ENCODE results near the gene TFDP2.
"Not testable (repeated sequence)": the region's sequence is repeated elsewhere in the genome, so short reads cannot be mapped to it uniquely, and the experiment has no call there.

Gene TFDP2

DNA sequence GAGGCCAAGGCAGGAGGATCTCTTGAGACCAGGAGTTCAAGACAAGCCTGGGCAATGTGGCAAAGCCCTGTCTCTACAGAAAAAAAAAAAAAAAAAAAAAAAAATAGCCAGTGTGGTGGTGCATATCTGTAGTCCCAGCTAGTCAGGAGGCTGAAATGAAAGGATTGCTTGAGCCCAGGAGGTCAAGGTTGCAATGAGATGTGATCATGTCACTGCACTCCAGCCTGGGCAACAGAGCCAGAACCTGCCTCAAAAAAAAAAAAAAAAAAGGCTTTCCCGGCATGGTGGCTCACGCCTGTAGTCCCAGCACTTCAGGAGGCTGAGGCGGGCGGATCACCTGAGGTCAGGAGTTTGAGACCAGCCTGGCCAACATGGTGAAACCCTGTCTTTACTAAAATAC, 73.7 kb downstream of the TFDP2 start:
- not testable (repeated sequence) for DNase-seq (ENCODE audit: low read depth)

DNA sequence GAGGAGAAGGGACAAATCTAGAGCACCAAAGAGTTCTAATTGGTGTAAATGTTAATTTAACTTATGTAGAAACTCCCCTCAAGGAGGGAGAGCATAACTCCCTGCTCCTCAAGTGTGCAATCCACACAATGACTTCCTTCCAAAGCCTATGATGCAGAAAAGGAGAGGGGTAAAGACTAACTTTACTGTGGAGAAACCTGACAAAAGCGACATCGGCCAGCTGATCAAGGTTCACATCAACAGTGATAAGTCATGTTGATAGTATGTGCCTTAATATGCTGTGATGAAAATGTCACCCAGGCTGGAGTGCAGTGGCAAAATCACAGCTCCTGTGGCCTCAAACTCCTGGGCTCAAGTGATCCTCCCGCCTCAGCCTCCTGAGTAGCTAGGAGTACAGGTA, 76.5 kb downstream of the TFDP2 start:
- no peak for DNase-seq (ENCODE audit: low read depth)

GRCh38 chr3:142065932-142066331, 83.4 kb downstream of the TFDP2 start:
- no peak for DNase-seq (ENCODE audit: low read depth)

DNA sequence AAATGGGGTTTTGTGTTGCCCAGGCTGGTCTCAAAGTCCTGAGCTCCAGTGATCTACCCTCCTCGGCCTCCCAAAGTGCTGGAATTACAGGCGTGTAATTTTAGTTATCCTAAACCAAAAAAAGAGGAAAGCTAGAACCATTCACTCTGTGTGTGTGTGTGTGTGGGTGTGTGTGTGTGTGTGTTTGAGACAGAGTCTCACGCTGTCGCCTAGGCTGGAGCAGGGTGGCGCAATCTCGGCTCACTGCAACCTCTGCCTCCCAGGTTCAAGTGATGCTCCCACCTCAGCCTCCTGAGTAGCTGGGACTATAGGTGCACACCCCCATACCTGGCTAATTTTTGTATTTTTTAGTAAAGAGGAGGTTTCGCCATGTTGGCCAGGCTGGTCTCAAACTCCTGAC, 84.0 kb downstream of the TFDP2 start:
- DNase-seq (ENCODE audit: low read depth) = no peak

GRCh38 chr3:142064454-142064853, 84.9 kb downstream of the TFDP2 start:
- DNase-seq (ENCODE audit: low read depth) = no peak

GRCh38 chr3:142057331-142057725, 92.0 kb downstream of the TFDP2 start:
- DNase-seq (ENCODE audit: low read depth) = no peak

GRCh38 chr3:142056656-142057330, 92.6 kb downstream of the TFDP2 start:
- DNase-seq (ENCODE audit: low read depth) = no peak

- no peak for DNase-seq (ENCODE audit: low read depth)
These were observed 95.5 kb downstream of the TFDP2 start for GRCh38 chr3:142053835-142054234.

GRCh38 chr3:142053244-142053643, 96.1 kb downstream of the TFDP2 start:
- no peak for DNase-seq (ENCODE audit: low read depth)

GRCh38 chr3:142051351-142051750, 98.0 kb downstream of the TFDP2 start:
- DNase-seq (ENCODE audit: low read depth) = no peak

- DNase-seq (ENCODE audit: low read depth) = no peak
These were observed 102.3 kb downstream of the TFDP2 start for GRCh38 chr3:142047021-142047369.

- DNase-seq (ENCODE audit: low read depth) = no peak
These were observed 102.9 kb downstream of the TFDP2 start for GRCh38 chr3:142046320-142047020.

DNA sequence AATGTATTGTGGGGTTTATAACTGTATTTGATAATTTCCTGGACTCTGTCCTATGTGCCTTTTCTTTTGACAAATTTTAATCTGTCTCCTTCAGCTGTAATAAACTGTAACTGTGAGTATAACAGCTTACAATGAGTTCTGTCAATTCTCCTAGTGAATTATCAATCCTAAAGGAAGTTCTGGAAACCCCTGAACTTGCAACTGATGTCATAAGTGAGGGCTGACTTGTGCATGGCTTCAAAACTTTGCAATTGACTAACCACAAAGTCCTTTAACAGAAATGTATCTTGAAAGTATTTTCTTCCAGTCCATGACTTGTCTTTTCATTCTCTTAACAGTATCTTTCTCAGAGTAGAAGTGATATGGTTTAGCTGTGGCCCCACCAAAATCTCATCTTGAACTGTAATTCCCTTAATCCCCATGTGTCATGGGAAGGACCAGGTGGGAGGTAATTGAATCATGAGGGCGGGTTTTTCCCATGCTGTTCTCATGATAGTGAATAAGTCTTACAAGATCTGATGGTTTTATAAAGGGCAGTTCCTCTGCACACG, 108.3 kb downstream of the TFDP2 start:
- DNase-seq (ENCODE audit: low read depth) = no peak

- DNase-seq (ENCODE audit: low read depth) = no peak
These were observed 113.9 kb downstream of the TFDP2 start for GRCh38 chr3:142035308-142035922.

DNA sequence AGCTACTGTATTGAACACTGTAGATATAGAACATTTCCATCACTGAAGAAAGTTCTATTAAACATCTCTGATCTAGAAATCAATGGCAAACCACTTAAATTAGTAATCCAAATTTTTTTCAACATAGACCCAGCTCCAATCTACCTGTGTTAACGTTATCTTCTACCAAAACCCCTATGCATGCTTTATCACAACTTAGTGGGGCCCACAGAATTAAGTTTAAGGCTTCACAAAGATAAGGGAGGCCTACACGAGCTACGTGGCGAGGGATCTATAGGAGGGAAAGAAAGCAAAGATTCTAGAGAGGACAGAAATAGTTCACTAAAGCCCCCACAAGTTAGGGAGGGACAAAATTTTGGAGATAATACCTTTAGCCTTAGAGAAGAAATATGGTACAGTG, 116.1 kb downstream of the TFDP2 start:
- DNase-seq (ENCODE audit: low read depth) = no peak

- DNase-seq (ENCODE audit: low read depth) = no peak
These were observed 117.8 kb downstream of the TFDP2 start for GRCh38 chr3:142031575-142031974.

- DNase-seq (ENCODE audit: low read depth) = no peak
These were observed 119.6 kb downstream of the TFDP2 start for GRCh38 chr3:142029791-142030190.

GRCh38 chr3:142029052-142029642, 120.2 kb downstream of the TFDP2 start:
- no peak for DNase-seq (ENCODE audit: low read depth)

GRCh38 chr3:142028243-142028777, 121.0 kb downstream of the TFDP2 start:
- no peak for DNase-seq (ENCODE audit: low read depth)

- DNase-seq (ENCODE audit: low read depth) = no peak
These were observed 121.6 kb downstream of the TFDP2 start for GRCh38 chr3:142027735-142028134.

- no peak for DNase-seq (ENCODE audit: low read depth)
These were observed 122.0 kb downstream of the TFDP2 start for GRCh38 chr3:142027300-142027699.

DNA sequence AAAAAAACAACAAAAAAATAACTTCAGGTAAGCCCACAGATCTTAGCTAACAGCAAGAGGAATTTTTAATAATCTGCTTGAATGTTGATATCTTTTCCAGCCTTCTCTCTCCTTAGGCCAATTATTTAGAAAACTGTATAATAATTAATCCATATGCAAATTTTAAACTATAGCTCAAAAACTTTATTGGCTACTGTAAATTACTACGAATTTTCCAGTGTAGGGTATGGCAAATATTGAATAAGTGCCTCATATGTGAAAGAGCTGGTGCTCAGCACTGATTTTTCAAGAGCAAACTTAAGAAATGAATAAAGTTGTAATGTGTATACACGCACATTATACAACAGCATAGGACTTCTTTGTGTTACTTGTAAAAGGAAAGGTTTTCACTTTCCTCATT, 123.0 kb downstream of the TFDP2 start:
- DNase-seq (ENCODE audit: low read depth) = no peak

DNA sequence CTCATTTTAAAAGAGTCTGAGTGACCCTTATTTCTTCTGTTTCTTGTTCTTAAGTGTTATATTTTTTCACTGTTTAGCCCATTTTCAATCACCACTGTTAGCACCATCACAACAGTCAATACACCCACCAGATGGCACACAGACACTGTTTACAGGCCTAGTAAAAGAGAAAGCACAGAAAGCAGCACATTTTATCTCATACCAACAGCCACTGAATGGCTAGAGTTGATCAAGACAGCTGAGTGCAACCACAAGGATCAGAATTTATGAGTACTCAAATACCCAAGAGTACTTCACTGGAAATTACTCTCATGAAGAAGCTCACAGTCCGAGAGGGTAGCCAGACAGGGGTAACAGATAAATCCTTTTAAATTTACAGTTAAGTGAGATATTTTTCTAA, 127.0 kb downstream of the TFDP2 start:
- DNase-seq (ENCODE audit: low read depth) = no peak

Data from HS-5 (cell line).